MG63 (cell line): Measurements from ENCODE around the gene STIM2. TPM values are rescaled to one million over a fixed set of nuclear protein-coding genes. Genes with fewer than 3 reads are reported as not detected.

ENCODE experiments used
- DNase-seq: peaks from one replicate; pipeline ENCODE4 v3.0.0-alpha.2; 2020
- H3K27me3 ChIP-seq: fragments of 250-450 bp; sonication (Bioruptor Pico); 2 replicates; pipeline ENCODE4 v1.5.1; 2020; ENCODE audit warnings: mild to moderate bottlenecking, moderate library complexity
- H3K36me3 ChIP-seq: fragments of 250-450 bp; sonication (Bioruptor Pico); 2 replicates; pipeline ENCODE4 v1.5.1; 2020; ENCODE audit warnings: mild to moderate bottlenecking, moderate library complexity
- H3K4me3 ChIP-seq: fragments of 250-450 bp; sonication (Bioruptor Pico); 2 replicates; pipeline ENCODE4 v1.5.1; 2020; ENCODE audit warnings: mild to moderate bottlenecking, moderate library complexity
- H3K9me3 ChIP-seq: fragments of 250-450 bp; sonication (Bioruptor Pico); 2 replicates; pipeline ENCODE4 v1.5.1; 2020; ENCODE audit warnings: mild to moderate bottlenecking, moderate library complexity
- total RNA-seq: library from RNA; depleted of rRNA; stranded (reverse); fragments of >200 nt; shearing (Covaris generic); gene quantifications from 2 replicates; pipeline ENCODE4 v1.2.3, GENCODE V29; 2014; ENCODE audit warnings: low replicate concordance

The STIM2 gene
- total RNA-seq, 1 experiment from 2014 or later: 15.7 TPM

- Histone ChIP-seq H3K27me3 (no peaks in the 10 kb centered on the region), H3K36me3 (no peaks in the 10 kb centered on the region), H3K9me3 (no peaks in the 10 kb centered on the region), H3K4me3 (no peak overlapping the region)
- no peak for DNase-seq
Measured at GRCh38 chr4:27049239-27049829, 188.7 kb downstream of the STIM2 start.

GRCh38 chr4:27050731-27051130 is 190.1 kb downstream of the STIM2 start:
- no peaks in the 10 kb centered on the region for H3K9me3 ChIP-seq
- no peaks in the 10 kb centered on the region for H3K27me3 ChIP-seq
- H3K4me3 ChIP-seq: no peak overlapping the region
- H3K36me3 ChIP-seq: no peaks in the 10 kb centered on the region
- DNase-seq: no peak

- H3K27me3 ChIP-seq: no peaks in the 10 kb centered on the region
- no peaks in the 10 kb centered on the region for H3K9me3 ChIP-seq
- DNase-seq: no peak
- H3K36me3 ChIP-seq: no peaks in the 10 kb centered on the region
- no peak overlapping the region for H3K4me3 ChIP-seq
Measured at GRCh38 chr4:27055221-27055760, 194.7 kb downstream of the STIM2 start.

- no peak overlapping the region for H3K4me3 ChIP-seq
- DNase-seq: no peak
- H3K27me3 ChIP-seq: no peaks in the 10 kb centered on the region
- H3K36me3 ChIP-seq: no peaks in the 10 kb centered on the region
- no peaks in the 10 kb centered on the region for H3K9me3 ChIP-seq
Measured at GRCh38 chr4:27056281-27056680, 195.6 kb downstream of the STIM2 start.

GRCh38 chr4:27057053-27057452 is 196.4 kb downstream of the STIM2 start:
- no peaks in the 10 kb centered on the region for H3K9me3 ChIP-seq
- H3K27me3 ChIP-seq: no peaks in the 10 kb centered on the region
- H3K4me3 ChIP-seq: no peak overlapping the region
- H3K36me3 ChIP-seq: no peaks in the 10 kb centered on the region
- DNase-seq: no peak

- Histone ChIP-seq H3K36me3 (no peaks in the 10 kb centered on the region), H3K4me3 (no peak overlapping the region), H3K27me3 (no peaks in the 10 kb centered on the region), H3K9me3 (no peaks in the 10 kb centered on the region)
- DNase-seq: no peak
Measured at GRCh38 chr4:27057662-27058061, 197.0 kb downstream of the STIM2 start.

- Histone ChIP-seq H3K4me3 (no peak overlapping the region), H3K36me3 (no peaks in the 10 kb centered on the region), H3K27me3 (no peaks in the 10 kb centered on the region), H3K9me3 (no peaks in the 10 kb centered on the region)
- DNase-seq: no peak
Measured at GRCh38 chr4:27058819-27059406, 198.3 kb downstream of the STIM2 start.

- DNase-seq: no peak
Measured at GRCh38 chr4:27059446-27059845, 198.8 kb downstream of the STIM2 start.

GRCh38 chr4:27062256-27062655 is 201.6 kb downstream of the STIM2 start:
- Histone ChIP-seq H3K36me3 (no peaks in the 10 kb centered on the region), H3K27me3 (no peaks in the 10 kb centered on the region), H3K9me3 (no peaks in the 10 kb centered on the region), H3K4me3 (no peak overlapping the region)
- DNase-seq: no peak

More at GRCh38 chr4:27059446-27059845, 198.8 kb downstream of the STIM2 start:
- H3K9me3 ChIP-seq: no peaks in the 10 kb centered on the region
- no peaks in the 10 kb centered on the region for H3K27me3 ChIP-seq
- H3K36me3 ChIP-seq: no peaks in the 10 kb centered on the region
- H3K4me3 ChIP-seq: no peak overlapping the region

GRCh38 chr4:27066591-27066990 is 205.9 kb downstream of the STIM2 start:
- no peak for DNase-seq
- Histone ChIP-seq H3K9me3 (no peaks in the 10 kb centered on the region), H3K27me3 (no peaks in the 10 kb centered on the region), H3K36me3 (no peaks in the 10 kb centered on the region), H3K4me3 (no peak overlapping the region)

GRCh38 chr4:27068151-27068867 is 207.7 kb downstream of the STIM2 start:
- Histone ChIP-seq H3K9me3 (no peaks in the 10 kb centered on the region), H3K27me3 (no peaks in the 10 kb centered on the region), H3K4me3 (no peak overlapping the region), H3K36me3 (no peaks in the 10 kb centered on the region)
- no peak for DNase-seq
